ENCODE data around the gene DLGAP1.
"Not testable (repeated sequence)": the region's sequence is repeated elsewhere in the genome, so short reads cannot be mapped to it uniquely, and the experiment has no call there.

The DLGAP1 gene

GRCh38 chr18:3610188-3610708, 844.9 kb downstream of the DLGAP1 start:
- no peak for DNase-seq (ENCODE audit: low read depth)
- no peak overlapping the region for H3K4me3 ChIP-seq (ENCODE audit: low read depth, low read length)
- TF ChIP-seq, protein P1, sequence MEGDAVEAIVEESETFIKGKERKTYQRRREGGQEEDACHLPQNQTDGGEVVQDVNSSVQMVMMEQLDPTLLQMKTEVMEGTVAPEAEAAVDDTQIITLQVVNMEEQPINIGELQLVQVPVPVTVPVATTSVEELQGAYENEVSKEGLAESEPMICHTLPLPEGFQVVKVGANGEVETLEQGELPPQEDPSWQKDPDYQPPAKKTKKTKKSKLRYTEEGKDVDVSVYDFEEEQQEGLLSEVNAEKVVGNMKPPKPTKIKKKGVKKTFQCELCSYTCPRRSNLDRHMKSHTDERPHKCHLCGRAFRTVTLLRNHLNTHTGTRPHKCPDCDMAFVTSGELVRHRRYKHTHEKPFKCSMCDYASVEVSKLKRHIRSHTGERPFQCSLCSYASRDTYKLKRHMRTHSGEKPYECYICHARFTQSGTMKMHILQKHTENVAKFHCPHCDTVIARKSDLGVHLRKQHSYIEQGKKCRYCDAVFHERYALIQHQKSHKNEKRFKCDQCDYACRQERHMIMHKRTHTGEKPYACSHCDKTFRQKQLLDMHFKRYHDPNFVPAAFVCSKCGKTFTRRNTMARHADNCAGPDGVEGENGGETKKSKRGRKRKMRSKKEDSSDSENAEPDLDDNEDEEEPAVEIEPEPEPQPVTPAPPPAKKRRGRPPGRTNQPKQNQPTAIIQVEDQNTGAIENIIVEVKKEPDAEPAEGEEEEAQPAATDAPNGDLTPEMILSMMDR (IDR thresholded peaks at IDR 0.05; ENCODE audit: insufficient read depth, low read depth, low read length, missing control alignments), result no peak

DNA sequence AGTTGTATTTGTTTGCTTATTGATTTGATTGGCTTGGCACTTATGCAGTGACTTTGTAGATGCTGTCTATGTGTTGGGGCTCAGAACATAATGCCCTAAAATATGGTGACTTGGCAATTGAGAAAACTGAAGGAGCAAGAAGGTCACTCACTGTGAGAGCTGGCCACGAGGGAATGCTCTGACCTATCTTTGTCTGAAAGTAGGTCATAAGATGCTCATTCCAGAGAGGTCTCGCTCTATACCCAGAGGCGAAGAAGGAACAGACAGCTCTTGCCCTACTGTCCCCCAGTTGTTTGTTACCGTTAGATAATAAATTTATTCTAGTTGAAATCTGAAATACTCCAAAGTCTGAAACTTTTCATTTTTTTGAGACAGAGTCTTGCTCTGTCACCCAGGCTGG, 846.6 kb downstream of the DLGAP1 start:
- no peak overlapping the region for H3K4me3 ChIP-seq (ENCODE audit: low read depth, low read length)
- no peak for DNase-seq (ENCODE audit: low read depth)
- TF ChIP-seq, protein P1 (IDR thresholded peaks at IDR 0.05; ENCODE audit: insufficient read depth, low read depth, low read length, missing control alignments), result no peak

DNA sequence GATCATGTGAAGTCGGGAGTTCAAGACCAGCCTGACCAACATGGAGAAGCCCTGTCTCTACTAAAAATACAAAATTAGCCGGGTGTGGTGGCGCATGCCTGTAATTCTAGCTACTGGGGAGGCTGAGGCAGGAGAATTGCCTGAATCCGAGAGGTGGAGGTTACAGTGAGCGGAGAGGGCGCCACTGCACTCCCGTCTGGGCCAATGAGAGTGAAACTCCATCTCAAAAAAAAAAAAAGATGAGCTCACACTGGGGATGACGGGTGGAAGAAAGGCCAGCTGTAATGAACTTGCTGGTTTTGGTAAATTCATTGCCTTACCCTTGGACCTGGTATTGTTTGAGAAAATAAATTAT, 847.0 kb downstream of the DLGAP1 start:
- DNase-seq (ENCODE audit: low read depth); H3K4me3 ChIP-seq (ENCODE audit: low read depth, low read length): not testable (repeated sequence)

DNA sequence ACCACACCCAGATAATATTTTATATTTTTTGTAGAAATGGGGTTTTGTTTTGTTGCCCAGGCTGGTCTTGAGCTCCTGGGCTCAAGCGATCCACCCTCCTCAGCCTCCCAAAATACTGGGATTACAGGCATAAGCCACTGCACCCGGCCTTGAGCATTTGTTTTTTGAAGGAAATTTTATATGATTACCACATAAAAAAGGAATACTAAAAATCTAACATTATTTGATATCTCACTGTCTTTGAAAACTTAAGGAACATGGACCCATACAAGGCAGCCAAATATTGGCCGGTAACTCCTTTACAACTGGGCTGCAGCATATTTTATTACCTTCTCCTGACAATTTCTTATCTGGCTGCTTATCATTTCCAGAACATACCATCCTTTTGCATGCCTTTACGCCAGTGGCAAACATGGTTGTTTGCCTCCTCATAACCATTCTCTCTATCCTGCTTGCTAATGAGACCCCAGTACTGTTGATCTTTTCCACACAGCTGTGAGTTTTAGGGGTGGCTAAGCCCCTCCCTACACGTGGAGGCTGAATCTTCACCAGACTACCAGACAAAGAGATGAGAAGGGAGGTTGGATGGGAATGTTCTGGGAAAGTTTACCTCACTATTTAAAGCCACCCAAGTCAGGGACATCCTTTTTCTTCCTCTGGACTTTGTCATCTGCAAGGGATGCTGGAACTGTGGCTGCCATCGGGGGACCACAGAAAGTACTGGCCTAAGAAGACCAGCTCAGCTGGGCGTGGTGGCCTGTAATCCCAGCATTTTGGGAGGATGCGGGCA, 847.6 kb downstream of the DLGAP1 start:
- no peak for DNase-seq (ENCODE audit: low read depth)
- TF ChIP-seq, protein P1 (IDR thresholded peaks at IDR 0.05; ENCODE audit: insufficient read depth, low read depth, low read length, missing control alignments), result no peak
- H3K4me3 ChIP-seq (ENCODE audit: low read depth, low read length), result no peak overlapping the region

GRCh38 chr18:3606863-3607262, 848.2 kb downstream of the DLGAP1 start:
- H3K4me3 ChIP-seq (ENCODE audit: low read depth, low read length), result not testable (repeated sequence)

DNA sequence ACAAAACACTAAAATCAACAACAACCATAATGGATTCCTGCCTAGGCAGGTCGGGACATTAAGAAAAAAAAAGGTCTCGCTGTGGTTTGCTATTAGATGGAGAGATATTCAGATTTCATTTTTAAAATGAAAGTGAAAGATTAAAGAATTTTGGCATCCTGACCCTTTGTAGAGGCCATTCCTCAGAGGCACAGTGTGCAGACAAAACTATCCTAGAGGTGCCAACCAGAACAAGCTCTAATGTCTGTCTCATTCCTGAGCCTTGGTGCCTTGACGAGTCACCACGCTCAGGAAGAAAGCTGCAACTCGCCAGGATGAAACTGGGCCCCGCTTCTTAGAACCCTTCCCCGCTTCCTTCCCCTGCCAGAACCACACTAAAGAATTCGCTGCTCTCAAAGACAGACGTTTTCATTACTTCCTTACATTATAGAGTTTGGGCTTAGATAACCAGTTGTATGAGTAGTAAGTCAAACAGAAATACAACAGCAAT, 849.1 kb downstream of the DLGAP1 start:
- H3K4me3 ChIP-seq (ENCODE audit: low read depth, low read length), result peak overlapping the region; percentile 46
- TF ChIP-seq, protein P1 (IDR thresholded peaks at IDR 0.05; ENCODE audit: insufficient read depth, low read depth, low read length, missing control alignments), result no peak
- no peak for DNase-seq (ENCODE audit: low read depth)

More at GRCh38 chr18:3606863-3607262, 848.2 kb downstream of the DLGAP1 start:
- not testable (repeated sequence) for DNase-seq (ENCODE audit: low read depth)

DNA sequence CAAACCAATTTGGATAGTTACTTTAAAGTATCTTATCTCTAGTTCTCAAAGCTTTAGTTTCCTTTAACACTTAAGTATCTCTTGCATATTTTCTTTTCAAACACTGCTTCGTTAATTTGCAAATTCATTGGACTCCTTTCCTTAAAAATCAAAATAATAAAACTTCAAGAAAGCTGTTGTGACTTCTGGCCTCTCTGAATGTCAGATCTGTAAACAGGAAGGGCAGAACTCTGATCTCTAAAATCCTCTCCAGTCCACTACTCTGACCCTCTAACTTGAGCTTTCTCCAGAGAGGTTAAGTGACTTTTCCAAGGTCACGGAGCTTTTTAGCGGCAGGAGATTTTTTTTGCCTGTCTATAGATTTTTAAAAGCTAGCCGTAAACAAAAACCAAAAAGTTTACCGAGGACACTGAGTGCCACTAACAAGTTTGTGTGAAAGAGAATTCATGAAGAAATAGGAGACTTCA, 849.6 kb downstream of the DLGAP1 start:
- no peak for DNase-seq (ENCODE audit: low read depth)
- peak overlapping the region; percentile 46 for H3K4me3 ChIP-seq (ENCODE audit: low read depth, low read length)
- TF ChIP-seq, protein P1 (IDR thresholded peaks at IDR 0.05; ENCODE audit: insufficient read depth, low read depth, low read length, missing control alignments), result no peak
